Prostate gland (tissue), 2 donors: ENCODE results near the gene CLN6.

Experiments
- POLR2A ChIP-seq: fragments of 450-650 bp; IDR thresholded peaks from one replicate; pipeline ENCODE4 v1.6.1; 2016; ENCODE audit warnings: antibody characterized with exemption, mild to moderate bottlenecking
- TF ChIP-seq, protein P1 (sequence below), 4 experiments: fragments of 200-600 bp in 2 of 4; fragments of 450-650 bp in 2 of 4; sonication (generic) in 2 of 4; IDR thresholded peaks; 1 replicate in 3 of 4; 2 replicates in 1 of 4; pipeline ENCODE4 v1.5.1; 2016 to 2019; ENCODE audit warnings: antibody characterized with exemption in 4 of 4, mild to moderate bottlenecking in 2 of 4, moderate library complexity in 2 of 4

- TF ChIP-seq POLR2A, result no peak
- TF ChIP-seq, protein P1, sequence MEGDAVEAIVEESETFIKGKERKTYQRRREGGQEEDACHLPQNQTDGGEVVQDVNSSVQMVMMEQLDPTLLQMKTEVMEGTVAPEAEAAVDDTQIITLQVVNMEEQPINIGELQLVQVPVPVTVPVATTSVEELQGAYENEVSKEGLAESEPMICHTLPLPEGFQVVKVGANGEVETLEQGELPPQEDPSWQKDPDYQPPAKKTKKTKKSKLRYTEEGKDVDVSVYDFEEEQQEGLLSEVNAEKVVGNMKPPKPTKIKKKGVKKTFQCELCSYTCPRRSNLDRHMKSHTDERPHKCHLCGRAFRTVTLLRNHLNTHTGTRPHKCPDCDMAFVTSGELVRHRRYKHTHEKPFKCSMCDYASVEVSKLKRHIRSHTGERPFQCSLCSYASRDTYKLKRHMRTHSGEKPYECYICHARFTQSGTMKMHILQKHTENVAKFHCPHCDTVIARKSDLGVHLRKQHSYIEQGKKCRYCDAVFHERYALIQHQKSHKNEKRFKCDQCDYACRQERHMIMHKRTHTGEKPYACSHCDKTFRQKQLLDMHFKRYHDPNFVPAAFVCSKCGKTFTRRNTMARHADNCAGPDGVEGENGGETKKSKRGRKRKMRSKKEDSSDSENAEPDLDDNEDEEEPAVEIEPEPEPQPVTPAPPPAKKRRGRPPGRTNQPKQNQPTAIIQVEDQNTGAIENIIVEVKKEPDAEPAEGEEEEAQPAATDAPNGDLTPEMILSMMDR (IDR thresholded peaks at IDR 0.05), result no peak
These were observed 19.7 kb upstream of the CLN6 start for GRCh38 chr15:68249058-68249713.
